HG02763 (cell line): Measurements from ENCODE around the gene PEX26.
"Not testable (repeated sequence)": the region's sequence is repeated elsewhere in the genome, so short reads cannot be mapped to it uniquely, and the experiment has no call there.

Experiments used
- ATAC-seq: cut with Tn5 transposase; IDR thresholded peaks from one replicate; pipeline ENCODE4 v1.9.1; 2021; ENCODE audit warnings: mild to moderate bottlenecking, moderate library complexity; ENCODE audit not compliant: unreplicated experiment

PEX26 gene

DNA sequence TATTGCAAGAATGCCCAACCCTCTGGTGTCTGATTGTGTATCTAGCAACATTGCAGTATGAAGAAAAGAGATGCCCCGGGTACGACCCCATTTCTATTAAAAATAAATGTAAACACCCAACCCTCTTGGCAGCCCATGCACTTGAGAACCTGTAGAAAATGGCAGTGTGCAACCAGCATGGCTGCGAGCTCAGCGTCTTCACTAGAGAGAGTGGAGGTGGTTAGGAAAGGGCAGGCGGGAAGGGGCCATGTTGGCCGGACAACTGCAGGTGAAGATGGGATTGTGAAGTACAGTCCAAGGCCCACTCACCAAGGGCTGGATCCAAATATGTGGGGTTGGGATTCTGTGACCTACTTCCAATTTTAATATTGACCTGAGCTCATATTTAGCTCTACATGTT lies 15.9 kb downstream of the PEX26 start:
- no peak for ATAC-seq

DNA sequence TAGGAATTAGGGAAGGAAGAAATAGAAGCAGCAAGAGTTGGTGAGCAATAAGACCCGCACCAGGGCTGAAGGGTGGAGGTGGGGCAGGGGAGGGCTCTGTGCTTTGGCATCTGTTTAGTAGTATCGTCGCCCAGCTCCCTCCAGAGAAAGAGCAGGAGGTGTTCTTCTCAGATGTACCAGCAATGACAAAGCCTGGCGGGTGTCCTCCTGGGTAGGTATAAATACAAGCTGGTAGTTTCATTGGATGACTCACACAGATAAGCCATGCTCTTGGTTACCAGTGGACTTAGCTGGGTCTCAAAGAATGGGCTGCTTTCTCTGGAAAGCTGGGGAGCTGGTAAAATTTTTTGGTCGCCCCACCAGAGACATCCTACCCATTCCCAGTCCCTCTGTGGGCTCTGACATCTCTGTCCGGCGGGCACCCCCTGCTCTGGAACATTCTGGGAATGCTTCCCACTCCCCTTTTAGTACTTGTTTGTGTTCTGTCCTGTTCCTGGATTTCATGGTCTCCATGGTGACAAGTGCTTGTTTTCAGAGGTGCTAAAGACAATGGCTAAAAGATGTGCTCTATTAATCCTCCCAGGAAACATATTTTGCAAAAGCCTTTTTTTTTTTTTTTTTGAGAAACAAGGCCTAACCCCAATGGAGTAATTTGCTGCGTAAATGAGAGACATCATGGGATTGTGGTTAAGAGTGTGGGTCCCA lies 17.5 kb downstream of the PEX26 start:
- ATAC-seq = no peak

DNA sequence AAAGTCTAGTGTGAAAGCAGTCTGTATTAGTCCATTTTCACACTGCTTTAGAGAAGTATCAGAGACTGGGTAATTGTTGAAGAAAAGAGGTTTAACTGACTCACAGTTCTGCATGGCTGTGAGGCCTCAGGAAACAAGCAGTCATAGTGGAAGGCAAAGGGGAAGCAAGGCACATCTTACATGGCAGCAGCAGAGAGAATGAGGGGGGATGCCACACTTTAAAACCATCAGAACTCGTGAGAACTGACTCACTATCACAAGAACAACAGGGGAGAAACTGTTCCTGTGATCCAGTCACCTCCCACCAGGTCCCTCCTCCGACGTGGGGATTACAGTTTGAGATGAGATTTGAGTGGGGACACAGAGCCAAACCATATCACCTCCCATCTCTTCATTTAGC lies 19.0 kb downstream of the PEX26 start:
- no peak for ATAC-seq

DNA sequence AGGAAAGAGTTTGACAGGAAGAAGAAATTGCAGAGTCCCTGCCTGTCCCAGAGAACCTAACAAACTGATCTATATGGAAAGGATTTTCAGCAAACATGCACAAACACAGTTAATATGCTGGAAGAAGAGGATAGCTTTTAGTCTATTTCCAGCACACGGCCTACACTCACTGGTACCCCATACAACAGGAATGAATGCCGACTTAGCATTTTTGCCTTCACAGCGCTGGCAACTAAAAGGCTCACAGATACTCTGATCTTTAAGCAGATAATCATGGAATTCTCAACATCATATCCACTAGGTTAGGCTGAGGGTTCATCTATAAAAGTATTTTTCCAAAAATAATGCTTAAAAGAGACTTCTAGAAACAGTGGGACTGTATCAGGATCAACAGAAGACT lies 23.0 kb downstream of the PEX26 start:
- no peak for ATAC-seq

DNA sequence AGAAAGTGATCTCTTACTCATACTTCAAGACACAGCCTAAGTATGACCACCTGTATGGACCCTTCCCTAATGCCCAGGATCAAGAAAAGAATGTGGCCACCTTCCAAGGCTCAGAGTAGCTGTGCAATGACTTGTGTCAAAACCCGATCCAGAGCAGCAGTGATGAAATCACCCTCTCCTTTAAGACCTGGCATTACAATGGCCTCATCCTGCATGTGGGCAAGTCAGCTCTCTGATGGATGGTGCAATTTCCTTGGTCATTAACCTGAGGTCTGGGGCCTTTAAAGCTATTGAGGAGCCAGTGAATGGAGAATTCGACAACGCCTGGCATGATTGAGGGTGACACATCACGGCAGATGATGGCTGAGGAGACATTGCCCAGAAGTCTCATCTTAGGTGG lies 23.7 kb downstream of the PEX26 start:
- ATAC-seq = no peak

DNA sequence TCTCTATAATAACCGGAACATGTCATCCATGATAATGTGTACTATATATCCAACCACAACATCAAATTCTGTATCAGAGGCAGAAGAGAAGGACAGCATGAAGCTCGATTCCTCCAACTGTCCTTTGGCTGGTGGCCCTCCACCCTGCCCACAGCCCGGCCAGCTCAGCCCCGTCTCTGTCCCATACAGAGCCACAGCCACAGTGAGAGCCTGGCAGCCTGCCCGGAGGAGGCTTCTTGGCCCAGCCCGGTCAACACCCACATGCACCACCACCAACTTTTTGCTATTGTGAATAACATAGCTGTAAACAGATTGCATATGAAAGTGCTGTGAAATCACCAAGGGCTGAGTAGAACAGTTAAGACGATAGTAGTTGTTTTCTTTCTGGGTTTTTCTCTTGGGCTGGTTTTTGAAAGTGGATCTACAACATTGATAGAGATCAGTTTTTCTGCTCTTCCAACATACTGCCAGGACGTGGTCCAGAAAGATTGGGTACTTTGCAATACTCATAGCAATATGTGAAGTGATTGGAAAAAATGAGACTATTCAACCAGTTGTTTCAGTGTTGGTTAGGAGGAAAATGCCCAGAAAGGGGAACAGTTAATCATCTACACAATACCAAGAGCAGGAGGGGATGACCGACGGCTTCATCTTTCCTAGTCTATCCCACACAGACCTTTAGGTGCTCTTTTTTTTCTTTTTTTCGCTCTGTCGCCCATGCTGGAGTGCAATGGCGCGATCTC lies 25.9 kb downstream of the PEX26 start:
- no peak for ATAC-seq

DNA sequence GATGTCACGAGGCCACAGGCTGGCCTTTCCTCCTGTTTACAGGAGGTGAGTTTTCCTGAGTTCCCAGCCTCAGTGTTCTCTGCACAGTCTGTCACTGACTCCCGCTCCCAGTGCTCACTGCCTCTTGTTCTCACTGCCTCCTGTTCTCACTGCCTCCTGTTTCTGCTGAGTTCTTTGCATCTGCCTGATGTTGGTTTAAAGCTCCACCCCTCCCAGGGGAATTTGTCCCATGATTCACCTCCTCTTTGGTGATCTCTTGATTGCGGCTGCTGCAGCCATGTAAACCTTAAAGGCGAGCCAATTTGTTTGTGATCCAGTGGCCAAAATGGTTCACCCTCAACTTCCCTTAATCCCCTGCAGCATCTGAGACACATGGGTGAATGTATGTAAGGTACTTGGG lies 26.8 kb downstream of the PEX26 start:
- no peak for ATAC-seq

DNA sequence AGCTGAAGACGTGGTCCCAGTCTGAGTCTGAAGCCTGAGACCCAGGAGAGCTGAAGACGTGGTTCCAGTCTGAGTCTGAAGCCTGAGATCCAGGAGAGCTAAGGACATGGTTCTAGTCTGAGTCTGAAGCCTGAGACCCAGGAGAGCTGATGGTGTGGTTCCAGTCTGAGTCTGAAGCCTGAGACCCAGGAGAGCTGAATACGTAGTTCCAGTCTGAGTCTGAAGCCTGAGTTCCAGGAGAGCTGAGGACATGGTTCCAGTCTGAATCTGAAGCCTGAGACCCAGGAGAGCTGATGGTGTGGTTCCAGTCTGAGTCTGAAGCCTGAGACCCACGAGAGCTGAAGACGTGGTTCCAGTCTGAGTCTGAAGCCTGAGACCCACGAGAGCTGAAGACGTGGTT lies 28.2 kb downstream of the PEX26 start:
- not testable (repeated sequence) for ATAC-seq

DNA sequence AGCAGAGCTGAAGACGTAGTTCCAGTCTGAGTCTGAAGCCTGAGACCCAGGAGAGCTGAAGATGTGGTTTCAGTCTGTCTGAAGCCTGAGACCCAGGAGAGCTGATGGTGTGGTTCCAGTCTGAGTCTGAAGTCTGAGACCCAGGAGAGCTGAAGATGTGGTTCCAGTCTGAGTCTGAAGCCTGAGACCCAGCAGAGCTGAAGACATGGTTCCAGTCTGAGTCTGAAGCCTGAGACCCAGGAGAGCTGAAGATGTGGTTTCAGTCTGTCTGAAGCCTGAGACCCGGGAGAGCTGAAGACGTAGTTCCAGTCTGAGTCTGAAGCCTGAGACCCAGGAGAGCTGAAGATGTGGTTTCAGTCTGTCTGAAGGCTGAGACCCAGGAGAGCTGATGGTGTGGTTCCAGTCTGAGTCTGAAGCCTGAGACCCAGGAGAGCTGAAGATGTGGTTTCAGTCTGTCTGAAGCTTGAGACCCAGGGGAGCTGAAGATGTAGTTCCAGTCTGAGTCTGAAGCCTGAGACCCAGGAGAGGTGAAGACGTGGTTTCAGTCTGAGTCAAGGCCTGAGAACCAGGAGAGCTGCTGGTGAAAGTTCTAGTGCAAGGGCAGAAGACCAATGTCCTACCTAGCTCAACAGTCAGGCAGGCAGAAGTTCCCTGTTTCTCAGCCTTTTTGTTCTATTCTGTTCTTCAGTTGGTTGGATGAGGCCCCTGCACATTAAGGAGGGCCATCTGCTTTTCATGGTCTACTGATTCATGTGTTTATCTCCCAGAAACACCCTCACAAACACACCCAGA lies 29.0 kb downstream of the PEX26 start:
- not testable (repeated sequence) for ATAC-seq

DNA sequence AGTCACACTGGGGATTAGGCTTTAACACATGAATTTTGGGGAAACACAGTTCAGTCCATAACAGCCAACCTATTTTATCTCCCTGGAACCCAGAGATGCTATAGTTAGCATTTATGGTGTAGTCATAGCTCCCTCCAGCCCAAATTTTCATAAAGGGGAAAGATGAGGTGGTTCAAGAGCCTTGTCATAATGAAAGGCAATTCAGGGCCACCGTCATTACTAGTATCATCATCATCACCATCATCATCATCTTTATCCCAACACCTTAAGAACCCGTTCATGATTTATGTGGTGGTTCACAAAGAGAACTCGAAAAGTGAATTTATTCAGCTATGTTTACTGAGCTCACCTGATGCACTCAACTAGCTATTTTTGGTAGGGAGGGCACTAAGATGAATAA lies 30.4 kb downstream of the PEX26 start:
- ATAC-seq = no peak

DNA sequence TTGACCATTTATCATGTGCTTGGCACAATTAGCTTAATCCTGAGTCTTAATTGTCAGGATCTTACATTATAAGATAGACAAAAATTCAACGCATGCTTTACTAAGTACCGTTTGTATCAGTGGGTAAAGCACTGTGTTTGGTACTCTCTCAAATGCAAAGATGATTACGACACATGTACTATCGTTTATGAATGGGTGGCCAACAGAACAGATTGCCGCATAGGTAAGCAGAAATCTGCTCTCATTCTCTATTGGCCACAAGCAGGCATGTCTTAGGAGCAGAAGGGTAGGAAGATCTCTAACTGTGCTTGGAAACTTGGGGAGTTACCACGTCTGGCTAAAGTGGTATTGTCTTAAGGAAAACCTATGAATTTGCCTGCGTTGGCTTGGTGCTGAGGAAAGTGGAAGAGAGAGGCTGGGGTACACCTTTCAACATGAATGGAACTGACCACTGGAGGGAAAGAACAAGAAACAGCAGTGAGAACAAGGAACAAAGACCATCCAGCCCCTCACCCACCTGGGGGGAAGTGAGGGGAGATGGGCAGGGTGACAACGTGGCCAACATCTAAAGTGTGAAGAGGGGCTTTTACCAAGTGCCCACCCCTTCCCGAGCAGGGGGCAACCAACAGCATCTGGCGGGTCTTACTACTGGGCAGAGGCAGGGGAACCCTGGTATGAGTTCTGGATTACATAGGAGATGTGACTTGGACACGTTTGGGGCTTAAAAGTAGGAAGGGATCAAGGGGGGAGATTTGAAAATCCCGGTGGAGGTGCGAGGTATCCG lies 31.8 kb downstream of the PEX26 start:
- no peak for ATAC-seq

DNA sequence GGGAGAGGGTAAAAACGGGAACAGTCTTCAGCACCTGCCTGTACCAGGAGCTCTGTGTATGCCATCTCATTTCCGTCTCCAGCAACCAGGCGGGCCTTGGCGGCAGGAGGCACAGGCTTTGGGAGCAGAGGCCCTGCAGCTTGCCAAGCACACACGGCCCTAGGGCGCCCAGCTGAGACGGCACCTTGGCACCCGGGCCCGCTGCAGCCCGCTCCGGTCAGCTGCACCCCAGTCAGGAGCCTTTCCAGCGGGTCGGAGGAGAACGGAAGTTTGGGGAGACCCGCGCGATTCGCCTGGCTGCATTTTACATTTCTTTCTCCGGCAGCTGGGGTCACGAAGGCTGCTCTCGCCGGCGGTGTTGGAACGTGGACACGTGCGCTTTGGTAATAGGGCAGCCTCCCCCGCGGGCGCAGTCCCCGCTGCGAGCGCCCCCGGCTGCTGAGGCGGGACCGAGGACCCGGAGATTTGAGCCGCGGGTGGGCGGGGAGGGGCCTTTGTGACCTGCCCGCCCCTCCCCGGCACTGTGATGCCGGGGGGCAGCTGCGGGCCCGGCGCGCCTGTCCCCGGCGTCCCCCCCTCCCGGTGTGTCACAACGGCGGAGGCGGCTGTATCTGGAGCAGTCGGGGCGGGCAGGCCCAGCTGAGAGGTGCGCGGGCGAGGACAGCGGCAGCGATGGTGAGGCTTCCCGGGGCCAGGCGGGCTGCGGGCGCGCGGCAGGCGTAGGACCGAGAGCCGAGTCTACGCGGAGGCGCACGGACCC lies 32.6 kb downstream of the PEX26 start, which contains the start of gene TUBA8:
TSS of gene TUBA8 (plus strand) at position 616 of the 760 bp plus-strand sequence. CDS start at position 673, 57 bp downstream.
- peak; percentile 38 for ATAC-seq

DNA sequence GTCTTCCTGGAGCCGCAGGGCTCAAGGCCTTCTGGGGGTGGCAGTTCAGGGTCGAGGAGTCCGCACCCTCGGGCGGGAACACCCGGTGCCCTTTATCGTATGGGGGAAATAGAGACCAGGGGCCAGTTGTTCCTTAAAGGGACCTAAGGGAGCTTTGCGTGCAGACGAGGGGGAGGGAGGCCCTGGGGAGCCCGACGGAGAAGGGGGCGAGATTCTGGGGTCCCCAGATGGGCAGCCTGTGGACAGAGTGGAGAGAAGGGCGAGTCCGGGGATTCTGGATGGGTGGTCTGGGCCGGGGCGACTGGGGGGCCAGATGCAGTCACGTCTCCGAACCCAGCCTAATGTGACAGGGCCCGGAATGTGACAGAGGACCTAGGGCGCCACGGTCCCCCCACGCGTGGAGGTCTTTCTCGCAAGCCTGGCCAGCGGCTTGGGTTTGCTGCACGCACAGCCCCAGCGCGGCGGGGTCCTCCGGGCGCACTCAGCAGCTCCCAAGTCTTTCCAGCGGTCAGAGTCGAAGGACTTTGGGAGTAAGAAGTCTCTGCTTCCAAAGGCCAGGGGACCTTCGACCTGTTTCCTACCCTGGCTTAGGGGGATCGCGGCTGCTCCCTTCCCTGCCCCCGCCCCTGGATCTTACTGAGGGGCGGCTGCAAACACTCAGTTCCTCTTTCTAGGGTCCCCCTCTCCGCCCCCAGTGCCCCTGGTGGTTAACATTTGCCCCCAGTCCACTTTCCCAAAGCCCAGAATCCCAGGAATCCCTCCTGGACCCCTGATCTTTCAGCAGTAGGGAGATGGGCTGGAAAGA lies 33.4 kb downstream of the PEX26 start:
- no peak for ATAC-seq

DNA sequence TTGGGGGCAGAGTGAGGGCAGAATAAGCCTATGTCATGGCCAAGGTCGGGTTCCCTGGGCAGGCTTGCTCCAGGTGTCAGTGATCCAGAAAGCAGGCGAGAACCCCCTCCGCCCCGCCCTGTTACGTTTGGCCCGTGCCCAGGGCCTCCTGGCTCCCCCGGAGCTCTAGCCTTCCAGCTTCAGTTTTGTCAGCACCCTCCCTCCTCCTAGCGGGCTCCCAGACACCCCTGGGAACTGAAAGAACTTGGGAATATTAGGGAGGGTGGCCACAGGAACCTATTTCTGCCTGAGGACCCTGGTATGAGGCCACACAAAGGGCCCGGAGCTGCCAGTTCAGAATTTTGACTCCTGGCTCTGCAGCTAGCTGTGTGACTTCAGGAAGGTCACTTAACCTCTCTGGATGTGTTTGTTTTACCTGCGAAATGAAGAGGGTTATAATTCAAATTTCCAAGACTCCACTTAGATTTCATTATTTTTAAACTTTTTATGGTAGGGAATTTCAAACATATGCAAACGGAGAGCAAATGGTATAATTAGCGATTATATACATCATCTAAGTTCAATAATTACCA lies 34.1 kb downstream of the PEX26 start:
- no peak for ATAC-seq

DNA sequence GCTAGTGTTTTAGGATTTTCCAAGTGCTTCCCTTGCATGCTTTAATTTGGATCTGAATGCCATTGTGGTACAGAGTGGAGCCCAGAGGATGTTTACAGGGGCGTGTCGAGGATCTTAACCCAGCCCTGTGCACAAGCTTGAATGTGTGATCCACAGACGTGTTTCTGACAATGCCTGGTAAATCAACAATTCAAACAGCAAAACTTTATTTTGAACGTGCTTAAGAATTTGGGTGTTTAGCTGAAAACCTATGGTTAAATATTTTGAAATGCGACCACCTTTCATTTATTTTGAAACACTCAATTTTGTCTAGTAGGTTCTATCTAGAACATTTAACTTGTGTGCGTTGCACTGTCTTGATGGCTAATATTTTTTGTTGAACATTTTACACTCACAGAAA lies 34.6 kb downstream of the PEX26 start:
- no peak for ATAC-seq

DNA sequence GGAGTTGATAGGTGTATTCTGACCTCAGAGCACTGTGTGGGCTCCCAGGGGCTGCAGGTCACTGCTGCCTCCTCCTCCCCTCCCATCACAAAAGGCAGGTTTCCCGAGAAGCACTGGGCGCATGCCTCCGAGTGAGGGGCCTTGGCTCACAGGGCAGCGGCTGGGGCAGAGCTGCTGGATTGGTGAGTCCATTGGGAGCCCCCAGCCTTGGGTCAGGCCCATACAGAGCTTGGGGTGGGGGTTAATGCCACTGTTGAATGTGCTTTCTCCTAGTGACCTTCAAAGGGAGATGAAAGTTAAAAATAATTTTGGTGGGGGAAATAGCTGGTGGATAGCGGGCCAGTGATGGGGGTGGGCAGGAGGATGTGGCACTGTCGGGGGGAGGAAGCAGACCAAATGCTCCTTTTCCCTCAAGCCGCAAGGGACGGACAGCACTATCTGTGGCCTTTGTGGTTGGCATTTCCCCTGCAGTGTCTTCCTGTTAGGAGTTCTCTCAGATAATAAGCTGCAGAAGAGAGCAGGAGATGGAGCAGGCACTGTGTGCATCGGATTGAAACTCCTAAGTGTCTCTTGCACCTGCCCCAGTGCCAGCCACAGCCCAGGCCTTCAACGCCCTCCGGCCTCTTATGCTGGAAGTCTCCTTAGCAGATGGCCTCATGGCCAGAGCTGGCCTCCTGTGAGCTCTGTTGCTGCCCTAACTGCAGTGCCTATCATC lies 36.0 kb downstream of the PEX26 start:
- ATAC-seq = no peak

DNA sequence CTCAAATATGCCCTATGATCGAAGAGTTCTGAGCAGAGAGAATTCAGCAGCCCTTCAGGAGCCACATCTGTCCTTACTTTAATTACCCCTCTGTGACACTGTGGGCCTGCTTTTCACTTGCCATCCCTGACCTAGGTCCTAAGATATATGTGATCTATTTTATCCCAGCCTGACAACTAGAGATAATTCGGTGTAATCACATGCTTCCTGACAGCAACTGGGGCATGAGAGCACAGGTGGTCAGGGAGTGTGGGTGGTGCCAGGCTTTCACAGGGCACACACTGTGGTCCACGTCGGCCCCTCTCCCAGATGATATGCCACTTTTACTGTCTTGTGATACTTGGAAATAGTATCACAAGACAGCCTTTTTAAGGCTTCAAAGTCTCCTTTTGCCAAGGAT lies 36.7 kb downstream of the PEX26 start:
- no peak for ATAC-seq

DNA sequence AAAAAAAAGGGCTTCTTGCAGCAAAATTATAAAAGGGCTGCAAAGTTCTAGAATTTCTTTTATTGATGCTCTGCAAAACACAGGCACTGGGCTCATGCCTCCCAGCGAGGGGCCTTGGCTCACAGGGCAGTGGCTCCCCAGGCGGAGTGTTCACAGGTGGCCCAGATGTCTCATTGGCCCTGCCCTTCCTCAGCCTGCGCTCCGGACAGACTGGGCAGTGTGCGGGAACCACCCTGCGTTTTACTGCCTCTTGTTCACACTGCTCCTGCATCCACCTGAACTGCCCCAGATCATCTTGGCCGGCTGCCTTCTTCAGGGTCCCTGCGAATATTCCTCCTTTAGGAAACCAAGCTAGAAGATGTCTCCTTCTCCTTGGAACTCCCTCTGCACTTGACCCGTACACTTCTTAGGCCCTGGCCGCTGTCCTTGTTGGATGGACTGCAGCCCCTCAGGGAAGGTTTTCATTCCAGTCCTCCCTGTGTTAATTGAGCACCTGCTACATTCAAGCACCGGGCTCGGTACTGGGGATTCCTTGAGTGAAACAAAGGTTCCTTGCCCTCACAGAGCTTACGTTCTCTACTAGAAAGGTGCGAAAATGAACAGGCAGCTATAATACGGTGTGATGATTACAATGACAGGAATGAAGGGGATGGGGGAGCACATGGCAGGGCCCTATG lies 37.3 kb downstream of the PEX26 start:
- no peak for ATAC-seq
